HepG2 (cell line): ENCODE results near the gene PC. TPM values are rescaled to one million over a fixed set of nuclear protein-coding genes. Genes with fewer than 3 reads are reported as not detected.
A peak's percentile ranks its signal among the peaks of the same experiment; 100 is the strongest.

Experiments
- ELF4 ChIP-seq: sonication (generic); formaldehyde crosslinking; IDR thresholded peaks from 2 replicates; pipeline ENCODE4 v1.5.0; 2020; ENCODE audit warnings: missing genetic modification reagents, mild to moderate bottlenecking, moderate library complexity, borderline replicate concordance
- FOXK1 ChIP-seq: sonication (generic); formaldehyde crosslinking; IDR thresholded peaks from 2 replicates; pipeline ENCODE4 v1.4.0; 2020; ENCODE audit warnings: low read depth, missing genetic modification reagents, borderline replicate concordance
- GZF1 ChIP-seq: sonication (generic); formaldehyde crosslinking; IDR thresholded peaks from 2 replicates; pipeline ENCODE4 v1.5.1; 2020; ENCODE audit warnings: mild to moderate bottlenecking, missing genetic modification reagents
- HOXA3 ChIP-seq: sonication (generic); formaldehyde crosslinking; IDR thresholded peaks from 2 replicates; pipeline ENCODE4 v1.5.0; 2020; ENCODE audit warnings: missing genetic modification reagents
- JUNB ChIP-seq: sonication (generic); formaldehyde crosslinking; IDR thresholded peaks from 2 replicates; pipeline ENCODE4 v1.8.0; 2022; ENCODE audit warnings: missing genetic modification reagents, mild to moderate bottlenecking, borderline replicate concordance
- KLF16 ChIP-seq, 2 experiments: sonication (generic) in 1 of 2; formaldehyde crosslinking in 1 of 2; IDR thresholded peaks; 2 replicates each; pipeline versions ENCODE4 v1.6.1 to v1.8.0; 2016 to 2023; ENCODE audit warnings: missing genetic modification reagents in 2 of 2, missing compliant biosample characterization in 1 of 2
- SUZ12 ChIP-seq: fragments of 150-350 bp; IDR thresholded peaks from 2 replicates; pipeline ENCODE4 v1.6.1; 2014; ENCODE audit warnings: low read depth, low read length
- XBP1 ChIP-seq: sonication (generic); formaldehyde crosslinking; IDR thresholded peaks from 2 replicates; pipeline ENCODE4 v1.5.0; 2020; ENCODE audit warnings: missing genetic modification reagents
- ZNF430 ChIP-seq: sonication (generic); formaldehyde crosslinking; IDR thresholded peaks from 2 replicates; pipeline ENCODE4 v1.9.0; 2021; ENCODE audit warnings: mild to moderate bottlenecking, missing genetic modification reagents
- polyA plus RNA-seq, 8 experiments: library from polyadenylated mRNA; depleted of rRNA in 3 of 8; stranded (reverse) in 7 of 8; unstranded in 1 of 8; fragments of >200 nt; fragmentation: Illumina TruSeq in 4 of 8; extraction: Trizol in 4 of 8; gene quantifications; 2 replicates each; pipeline versions ENCODE4 v1.2.1 to v1.2.3, GENCODE V29; 2011 to 2016; ENCODE audit warnings: low read depth in 4 of 8, missing spikeins in 1 of 8, mixed read lengths in 1 of 8; ENCODE audit not compliant: insufficient read depth in 1 of 8
- total RNA-seq, 5 experiments: library from RNA; depleted of rRNA; stranded (reverse); fragments of >200 nt; fragmentation: Illumina TruSeq; extraction: Trizol; gene quantifications; 2 replicates each; pipeline ENCODE4 v1.2.3, GENCODE V29; 2016; ENCODE audit warnings: low read depth in 1 of 5
- TF ChIP-seq, protein P1 (sequence below): sonication (generic); formaldehyde crosslinking; IDR thresholded peaks from 2 replicates; pipeline ENCODE4 v1.4.0; 2020; ENCODE audit warnings: mild to moderate bottlenecking, missing genetic modification reagents, borderline replicate concordance
- TF ChIP-seq, protein P2 (sequence below): sonication (generic); formaldehyde crosslinking; IDR thresholded peaks from 2 replicates; pipeline ENCODE4 v1.4.0; 2020; ENCODE audit warnings: low read depth, mild to moderate bottlenecking, missing genetic modification reagents
- TF ChIP-seq, protein P3 (sequence below): sonication (generic); formaldehyde crosslinking; IDR thresholded peaks from 2 replicates; pipeline ENCODE4 v1.4.0; 2020; ENCODE audit warnings: missing genetic modification reagents
- TF ChIP-seq, protein P4 (sequence below), 2 experiments: IDR thresholded peaks; 2 replicates each; pipeline ENCODE4 v1.6.1; 2011 to 2012; ENCODE audit warnings: low read length in 2 of 2, borderline replicate concordance in 1 of 2, low read depth in 1 of 2, mild to moderate bottlenecking in 1 of 2, moderate library complexity in 1 of 2
- TF ChIP-seq, protein P5 (sequence below), 2 experiments: fragments of 450-650 bp in 1 of 2; sonication (generic) in 1 of 2; formaldehyde crosslinking; IDR thresholded peaks; 2 replicates each; pipeline versions ENCODE4 v1.5.0 to v1.8.0; 2020 to 2022; ENCODE audit warnings: mild to moderate bottlenecking in 1 of 2, missing genetic modification reagents in 1 of 2
- TF ChIP-seq, protein P6 (sequence below): sonication (generic); formaldehyde crosslinking; IDR thresholded peaks from 2 replicates; pipeline ENCODE4 v1.5.0; 2020; ENCODE audit warnings: mild to moderate bottlenecking, missing genetic modification reagents

Gene PC
- total and polyA plus RNA-seq, 2 of the 13 experiments (the other 11 are each of a cell fraction or from before 2014, with no cell fraction given), result 29.0 to 39.0 TPM

DNA sequence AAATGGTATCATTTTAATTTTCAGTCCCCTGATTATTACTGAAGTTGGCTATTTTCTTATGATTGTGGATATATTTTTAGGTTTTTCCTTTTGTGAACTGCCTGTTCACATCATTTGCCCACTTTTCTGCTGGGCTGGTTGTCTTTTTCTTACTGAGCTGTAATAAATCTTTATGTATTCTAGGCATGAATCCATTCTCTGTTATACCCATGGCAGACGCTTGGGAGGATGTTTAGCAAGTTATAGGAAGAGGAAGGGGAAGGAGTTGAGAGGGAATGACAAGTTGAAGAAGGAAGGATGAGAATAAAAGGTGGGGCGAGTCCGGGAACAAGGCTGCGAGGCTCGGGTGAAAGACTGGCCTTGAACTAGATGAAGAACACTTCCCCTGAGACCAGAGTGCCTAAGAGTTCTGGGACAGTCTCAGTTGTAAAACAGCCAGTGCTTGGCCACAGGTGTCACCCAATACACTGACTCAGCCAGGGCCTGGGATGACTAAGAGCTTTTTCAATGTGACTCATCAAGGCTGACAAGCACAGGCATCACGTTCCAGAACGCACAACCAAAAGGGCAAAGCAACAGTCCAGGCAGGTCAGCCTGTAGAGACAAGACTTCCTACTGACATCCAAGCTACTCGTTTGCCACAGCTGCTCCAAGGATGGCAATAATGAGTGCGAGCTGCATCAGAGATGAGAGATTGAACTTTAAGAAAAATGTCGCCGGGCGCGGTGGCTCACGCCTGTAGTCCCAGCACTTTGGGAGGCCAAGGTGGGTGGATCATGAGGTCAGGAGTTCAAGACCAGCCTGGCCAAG is 66.1 kb downstream of the PC start (continued):
- TF ChIP-seq, protein P1, sequence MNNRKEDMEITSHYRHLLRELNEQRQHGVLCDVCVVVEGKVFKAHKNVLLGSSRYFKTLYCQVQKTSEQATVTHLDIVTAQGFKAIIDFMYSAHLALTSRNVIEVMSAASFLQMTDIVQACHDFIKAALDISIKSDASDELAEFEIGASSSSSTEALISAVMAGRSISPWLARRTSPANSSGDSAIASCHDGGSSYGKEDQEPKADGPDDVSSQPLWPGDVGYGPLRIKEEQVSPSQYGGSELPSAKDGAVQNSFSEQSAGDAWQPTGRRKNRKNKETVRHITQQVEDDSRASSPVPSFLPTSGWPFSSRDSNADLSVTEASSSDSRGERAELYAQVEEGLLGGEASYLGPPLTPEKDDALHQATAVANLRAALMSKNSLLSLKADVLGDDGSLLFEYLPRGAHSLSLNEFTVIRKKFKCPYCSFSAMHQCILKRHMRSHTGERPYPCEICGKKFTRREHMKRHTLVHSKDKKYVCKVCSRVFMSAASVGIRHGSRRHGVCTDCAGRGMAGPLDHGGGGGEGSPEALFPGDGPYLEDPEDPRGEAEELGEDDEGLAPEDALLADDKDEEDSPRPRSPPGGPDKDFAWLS (CRISPR knock-in tag), result no peak
- TF ChIP-seq ZNF430 (no peak), FOXK1 (CRISPR knock-in tag) (0 out of 2 replicates have a peak, but pooled peaks have one; percentile 19), XBP1 (CRISPR knock-in tag) (no peak), HOXA3 (CRISPR knock-in tag) (no peak), JUNB (CRISPR knock-in tag) (peak; percentile 60), GZF1 (CRISPR knock-in tag) (no peak), SUZ12 (no peak), KLF16 (CRISPR knock-in tag; IDR thresholded peaks at IDR 0.05) (no peak), ELF4 (CRISPR knock-in tag) (no peak)
- TF ChIP-seq, protein P2, sequence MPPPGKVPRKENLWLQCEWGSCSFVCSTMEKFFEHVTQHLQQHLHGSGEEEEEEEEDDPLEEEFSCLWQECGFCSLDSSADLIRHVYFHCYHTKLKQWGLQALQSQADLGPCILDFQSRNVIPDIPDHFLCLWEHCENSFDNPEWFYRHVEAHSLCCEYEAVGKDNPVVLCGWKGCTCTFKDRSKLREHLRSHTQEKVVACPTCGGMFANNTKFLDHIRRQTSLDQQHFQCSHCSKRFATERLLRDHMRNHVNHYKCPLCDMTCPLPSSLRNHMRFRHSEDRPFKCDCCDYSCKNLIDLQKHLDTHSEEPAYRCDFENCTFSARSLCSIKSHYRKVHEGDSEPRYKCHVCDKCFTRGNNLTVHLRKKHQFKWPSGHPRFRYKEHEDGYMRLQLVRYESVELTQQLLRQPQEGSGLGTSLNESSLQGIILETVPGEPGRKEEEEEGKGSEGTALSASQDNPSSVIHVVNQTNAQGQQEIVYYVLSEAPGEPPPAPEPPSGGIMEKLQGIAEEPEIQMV (CRISPR knock-in tag), result no peak
- TF ChIP-seq, protein P3, sequence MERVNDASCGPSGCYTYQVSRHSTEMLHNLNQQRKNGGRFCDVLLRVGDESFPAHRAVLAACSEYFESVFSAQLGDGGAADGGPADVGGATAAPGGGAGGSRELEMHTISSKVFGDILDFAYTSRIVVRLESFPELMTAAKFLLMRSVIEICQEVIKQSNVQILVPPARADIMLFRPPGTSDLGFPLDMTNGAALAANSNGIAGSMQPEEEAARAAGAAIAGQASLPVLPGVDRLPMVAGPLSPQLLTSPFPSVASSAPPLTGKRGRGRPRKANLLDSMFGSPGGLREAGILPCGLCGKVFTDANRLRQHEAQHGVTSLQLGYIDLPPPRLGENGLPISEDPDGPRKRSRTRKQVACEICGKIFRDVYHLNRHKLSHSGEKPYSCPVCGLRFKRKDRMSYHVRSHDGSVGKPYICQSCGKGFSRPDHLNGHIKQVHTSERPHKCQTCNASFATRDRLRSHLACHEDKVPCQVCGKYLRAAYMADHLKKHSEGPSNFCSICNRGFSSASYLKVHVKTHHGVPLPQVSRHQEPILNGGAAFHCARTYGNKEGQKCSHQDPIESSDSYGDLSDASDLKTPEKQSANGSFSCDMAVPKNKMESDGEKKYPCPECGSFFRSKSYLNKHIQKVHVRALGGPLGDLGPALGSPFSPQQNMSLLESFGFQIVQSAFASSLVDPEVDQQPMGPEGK, result no peak
- TF ChIP-seq, protein P4, sequence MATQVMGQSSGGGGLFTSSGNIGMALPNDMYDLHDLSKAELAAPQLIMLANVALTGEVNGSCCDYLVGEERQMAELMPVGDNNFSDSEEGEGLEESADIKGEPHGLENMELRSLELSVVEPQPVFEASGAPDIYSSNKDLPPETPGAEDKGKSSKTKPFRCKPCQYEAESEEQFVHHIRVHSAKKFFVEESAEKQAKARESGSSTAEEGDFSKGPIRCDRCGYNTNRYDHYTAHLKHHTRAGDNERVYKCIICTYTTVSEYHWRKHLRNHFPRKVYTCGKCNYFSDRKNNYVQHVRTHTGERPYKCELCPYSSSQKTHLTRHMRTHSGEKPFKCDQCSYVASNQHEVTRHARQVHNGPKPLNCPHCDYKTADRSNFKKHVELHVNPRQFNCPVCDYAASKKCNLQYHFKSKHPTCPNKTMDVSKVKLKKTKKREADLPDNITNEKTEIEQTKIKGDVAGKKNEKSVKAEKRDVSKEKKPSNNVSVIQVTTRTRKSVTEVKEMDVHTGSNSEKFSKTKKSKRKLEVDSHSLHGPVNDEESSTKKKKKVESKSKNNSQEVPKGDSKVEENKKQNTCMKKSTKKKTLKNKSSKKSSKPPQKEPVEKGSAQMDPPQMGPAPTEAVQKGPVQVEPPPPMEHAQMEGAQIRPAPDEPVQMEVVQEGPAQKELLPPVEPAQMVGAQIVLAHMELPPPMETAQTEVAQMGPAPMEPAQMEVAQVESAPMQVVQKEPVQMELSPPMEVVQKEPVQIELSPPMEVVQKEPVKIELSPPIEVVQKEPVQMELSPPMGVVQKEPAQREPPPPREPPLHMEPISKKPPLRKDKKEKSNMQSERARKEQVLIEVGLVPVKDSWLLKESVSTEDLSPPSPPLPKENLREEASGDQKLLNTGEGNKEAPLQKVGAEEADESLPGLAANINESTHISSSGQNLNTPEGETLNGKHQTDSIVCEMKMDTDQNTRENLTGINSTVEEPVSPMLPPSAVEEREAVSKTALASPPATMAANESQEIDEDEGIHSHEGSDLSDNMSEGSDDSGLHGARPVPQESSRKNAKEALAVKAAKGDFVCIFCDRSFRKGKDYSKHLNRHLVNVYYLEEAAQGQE (IDR thresholded peaks at IDR 0.05; ENCODE audit: borderline replicate concordance in 1 of 2, low read depth in 1 of 2, low read length in 2 of 2), result no peak
- TF ChIP-seq, protein P5, sequence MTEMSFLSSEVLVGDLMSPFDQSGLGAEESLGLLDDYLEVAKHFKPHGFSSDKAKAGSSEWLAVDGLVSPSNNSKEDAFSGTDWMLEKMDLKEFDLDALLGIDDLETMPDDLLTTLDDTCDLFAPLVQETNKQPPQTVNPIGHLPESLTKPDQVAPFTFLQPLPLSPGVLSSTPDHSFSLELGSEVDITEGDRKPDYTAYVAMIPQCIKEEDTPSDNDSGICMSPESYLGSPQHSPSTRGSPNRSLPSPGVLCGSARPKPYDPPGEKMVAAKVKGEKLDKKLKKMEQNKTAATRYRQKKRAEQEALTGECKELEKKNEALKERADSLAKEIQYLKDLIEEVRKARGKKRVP (CRISPR knock-in tag; IDR thresholded peaks at IDR 0.05), result no peak
- TF ChIP-seq, protein P6, sequence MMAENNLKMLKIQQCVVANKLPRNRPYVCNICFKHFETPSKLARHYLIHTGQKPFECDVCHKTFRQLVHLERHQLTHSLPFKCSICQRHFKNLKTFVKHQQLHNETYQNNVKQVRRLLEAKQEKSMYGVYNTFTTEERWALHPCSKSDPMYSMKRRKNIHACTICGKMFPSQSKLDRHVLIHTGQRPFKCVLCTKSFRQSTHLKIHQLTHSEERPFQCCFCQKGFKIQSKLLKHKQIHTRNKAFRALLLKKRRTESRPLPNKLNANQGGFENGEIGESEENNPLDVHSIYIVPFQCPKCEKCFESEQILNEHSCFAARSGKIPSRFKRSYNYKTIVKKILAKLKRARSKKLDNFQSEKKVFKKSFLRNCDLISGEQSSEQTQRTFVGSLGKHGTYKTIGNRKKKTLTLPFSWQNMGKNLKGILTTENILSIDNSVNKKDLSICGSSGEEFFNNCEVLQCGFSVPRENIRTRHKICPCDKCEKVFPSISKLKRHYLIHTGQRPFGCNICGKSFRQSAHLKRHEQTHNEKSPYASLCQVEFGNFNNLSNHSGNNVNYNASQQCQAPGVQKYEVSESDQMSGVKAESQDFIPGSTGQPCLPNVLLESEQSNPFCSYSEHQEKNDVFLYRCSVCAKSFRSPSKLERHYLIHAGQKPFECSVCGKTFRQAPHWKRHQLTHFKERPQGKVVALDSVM, result no peak
